Muscle of leg (tissue), 11 donors: Measurements from ENCODE around the gene P2RY6. TPM values are rescaled to one million over a fixed set of nuclear protein-coding genes. Genes with fewer than 3 reads are reported as not detected.
A peak's percentile ranks its signal among the peaks of the same experiment; 100 is the strongest.

Experiments used
- DNase-seq: peaks from one replicate; pipeline ENCODE4 v3.0.0; 2013
- H3K27ac ChIP-seq: one replicate; pipeline ENCODE4 v1.5.1; 2013; ENCODE audit warnings: mild to moderate bottlenecking, low read length, control low read depth
- H3K27me3 ChIP-seq: one replicate; pipeline ENCODE4 v1.6.1; 2013; ENCODE audit warnings: low read length; ENCODE audit not compliant: control insufficient read depth, insufficient read depth
- H3K36me3 ChIP-seq: one replicate; pipeline ENCODE4 v1.6.1; 2013; ENCODE audit warnings: low read length; ENCODE audit not compliant: control insufficient read depth, insufficient read depth
- H3K4me1 ChIP-seq: one replicate; pipeline ENCODE4 v1.6.1; 2013; ENCODE audit warnings: low read length; ENCODE audit not compliant: control insufficient read depth, insufficient read depth
- H3K4me3 ChIP-seq: one replicate; pipeline ENCODE4 v1.5.1; 2013; ENCODE audit warnings: low read length, control low read depth
- H3K9me3 ChIP-seq: replicated peaks from 2 replicates; pipeline ENCODE4 v1.6.1; 2013; ENCODE audit warnings: low read depth, low read length; ENCODE audit not compliant: control insufficient read depth
- WGBS: methylation state at CpG from one replicate; pipeline ENCODE4 v1.1.5; 2013; ENCODE audit warnings: missing lambda C conversion rate; ENCODE audit not compliant: insufficient coverage; 5-methylcytosine and 5-hydroxymethylcytosine counted together
- polyA plus RNA-seq, 8 donors: library from polyadenylated mRNA; unstranded; fragments of 120-200 nt; gene quantifications; one replicate each; pipeline versions ENCODE4 v1.2.1 to v1.2.3, GENCODE V29; 2013; ENCODE audit warnings: inconsistent platforms in 1 of 8, low replicate concordance in 1 of 8; ENCODE audit not compliant: insufficient read length in 8 of 8, insufficient read depth in 1 of 8
- total RNA-seq: library from RNA; stranded (reverse); fragments of 120-200 nt; gene quantifications from one replicate; pipeline ENCODE4 v1.2.4, GENCODE V29; 2013

Gene P2RY6
- total and polyA plus RNA-seq, 9 donors, result 0.53 to 1.9 (median 1.5) TPM

- no peaks in the 10 kb centered on the region for H3K27me3 ChIP-seq
- no peak overlapping the region for H3K4me3 ChIP-seq
- H3K27ac ChIP-seq, result peak overlapping the region; percentile 48
- H3K9me3 ChIP-seq, result no peaks in the 10 kb centered on the region
- no peaks in the 10 kb centered on the region for H3K36me3 ChIP-seq
- DNase-seq, result peak; percentile 29
- H3K4me1 ChIP-seq, result peaks cover 22% of the 10 kb centered on the region
- WGBS, result 54% methylated on average over 7 of the region's 10 CpGs
Measured at GRCh38 chr11:73237471-73238290, 34.5 kb upstream of the P2RY6 start.

- Histone ChIP-seq H3K27me3 (no peaks in the 10 kb centered on the region), H3K27ac (no peak overlapping the region), H3K4me3 (no peak overlapping the region), H3K9me3 (no peaks in the 10 kb centered on the region), H3K36me3 (no peaks in the 10 kb centered on the region), H3K4me1 (peaks cover 24% of the 10 kb centered on the region)
- 88% methylated on average over 5 of the region's 6 CpGs for WGBS
- DNase-seq, result no peak
Measured at GRCh38 chr11:73239111-73239521, 33.0 kb upstream of the P2RY6 start.

GRCh38 chr11:73239571-73240189 lies 32.5 kb upstream of the P2RY6 start:
- peaks cover 24% of the 10 kb centered on the region for H3K4me1 ChIP-seq
- 56% methylated on average over 3 of the region's 7 CpGs for WGBS
- no peaks in the 10 kb centered on the region for H3K27me3 ChIP-seq
- H3K9me3 ChIP-seq, result no peaks in the 10 kb centered on the region
- H3K36me3 ChIP-seq, result no peaks in the 10 kb centered on the region
- no peak overlapping the region for H3K27ac ChIP-seq
- no peak overlapping the region for H3K4me3 ChIP-seq
- DNase-seq, result no peak

GRCh38 chr11:73240190-73240781 lies 31.9 kb upstream of the P2RY6 start:
- 37% methylated on average over 3 of the region's 4 CpGs for WGBS

GRCh38 chr11:73241300-73241699 lies 30.8 kb upstream of the P2RY6 start:
- Histone ChIP-seq H3K4me3 (no peak overlapping the region), H3K4me1 (peaks cover 24% of the 10 kb centered on the region), H3K27me3 (peaks cover 3% of the 10 kb centered on the region), H3K27ac (no peak overlapping the region), H3K9me3 (no peaks in the 10 kb centered on the region), H3K36me3 (no peaks in the 10 kb centered on the region)
- 66% methylated on average over 3 of the region's 4 CpGs for WGBS
- DNase-seq, result no peak

More at GRCh38 chr11:73240190-73240781, 31.9 kb upstream of the P2RY6 start:
- Histone ChIP-seq H3K9me3 (no peaks in the 10 kb centered on the region), H3K4me3 (no peak overlapping the region), H3K27ac (peak overlapping the region; percentile 47), H3K4me1 (peaks cover 24% of the 10 kb centered on the region), H3K36me3 (no peaks in the 10 kb centered on the region), H3K27me3 (peaks cover 3% of the 10 kb centered on the region)
- peak; percentile 37 for DNase-seq

- Histone ChIP-seq H3K4me3 (peak overlapping the region; percentile 24), H3K4me1 (peaks cover 23% of the 10 kb centered on the region), H3K9me3 (no peaks in the 10 kb centered on the region), H3K36me3 (no peaks in the 10 kb centered on the region), H3K27ac (no peak overlapping the region), H3K27me3 (peaks cover 3% of the 10 kb centered on the region)
- peak; percentile 78 for DNase-seq
- WGBS, result 26% methylated on average over 9 of the region's 12 CpGs
Measured at GRCh38 chr11:73242251-73243092, 29.7 kb upstream of the P2RY6 start.

GRCh38 chr11:73243093-73243485 lies 29.0 kb upstream of the P2RY6 start:
- Histone ChIP-seq H3K36me3 (no peaks in the 10 kb centered on the region), H3K27ac (no peak overlapping the region), H3K27me3 (peaks cover 3% of the 10 kb centered on the region), H3K9me3 (no peaks in the 10 kb centered on the region), H3K4me1 (peaks cover 19% of the 10 kb centered on the region), H3K4me3 (no peak overlapping the region)
- no peak for DNase-seq
- 83% methylated on average over 6 of the region's 8 CpGs for WGBS

GRCh38 chr11:73244589-73245240 lies 27.4 kb upstream of the P2RY6 start:
- no peak for DNase-seq
- Histone ChIP-seq H3K4me3 (no peak overlapping the region), H3K27ac (no peak overlapping the region), H3K4me1 (peaks cover 16% of the 10 kb centered on the region), H3K9me3 (no peaks in the 10 kb centered on the region), H3K27me3 (peaks cover 3% of the 10 kb centered on the region), H3K36me3 (no peaks in the 10 kb centered on the region)
- 69% methylated on average over 1 of the region's 4 CpGs for WGBS

- H3K4me1 ChIP-seq, result peaks cover 11% of the 10 kb centered on the region
Measured at GRCh38 chr11:73245461-73245860, 26.7 kb upstream of the P2RY6 start.

More at GRCh38 chr11:73245461-73245860, 26.7 kb upstream of the P2RY6 start:
- no peaks in the 10 kb centered on the region for H3K36me3 ChIP-seq
- WGBS, result 53% methylated on average over 4 of the region's 6 CpGs
- H3K27me3 ChIP-seq, result peaks cover 3% of the 10 kb centered on the region
- no peak overlapping the region for H3K27ac ChIP-seq
- no peaks in the 10 kb centered on the region for H3K9me3 ChIP-seq
- H3K4me3 ChIP-seq, result no peak overlapping the region
- DNase-seq, result no peak
